ENCODE measurements around the gene KDM4C.

Gene KDM4C

GRCh38 chr9:6869081-6869948 lies 111.5 kb downstream of the KDM4C start:
- DNase-seq (ENCODE audit: low spot score): no peak

GRCh38 chr9:6870149-6870548 lies 112.4 kb downstream of the KDM4C start:
- DNase-seq (ENCODE audit: low spot score): no peak

DNA sequence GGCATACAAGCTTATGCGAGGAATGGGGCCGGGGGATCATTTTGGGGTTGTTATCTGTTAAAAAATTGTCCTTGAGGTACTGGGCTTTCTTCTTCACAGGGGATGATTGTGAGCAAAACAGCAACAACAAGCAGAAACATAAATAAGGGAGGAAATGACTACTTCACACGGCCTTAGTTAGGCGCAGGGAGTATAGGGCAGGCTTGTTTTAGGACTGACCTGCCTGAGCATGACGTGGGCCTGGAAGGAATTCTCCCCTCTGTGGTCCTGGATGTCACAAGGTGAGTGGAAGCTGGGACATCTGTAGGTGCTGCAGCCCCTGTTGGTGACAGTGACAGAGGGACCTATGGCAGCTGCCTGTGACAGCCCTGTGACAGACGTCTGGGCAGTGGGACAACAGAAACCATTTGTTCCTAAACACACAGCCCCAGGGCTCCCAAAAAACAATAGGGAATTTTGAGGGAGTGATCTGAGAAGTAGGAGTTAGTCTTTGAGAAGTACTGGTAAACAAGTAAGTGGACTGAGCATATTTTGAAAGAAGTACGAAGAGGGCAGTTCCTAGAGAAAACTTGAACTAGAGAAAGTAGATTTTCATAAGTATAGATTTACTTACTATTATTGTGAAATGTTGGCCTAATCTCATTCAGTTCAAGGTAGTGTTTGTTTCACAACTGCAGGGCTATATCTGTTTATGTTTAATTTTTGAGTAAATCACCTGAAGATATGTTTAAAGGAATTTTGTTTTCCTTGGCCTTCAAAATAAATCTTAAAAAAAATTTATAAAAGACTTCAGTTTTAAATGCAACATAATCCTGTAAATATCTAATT lies 113.1 kb downstream of the KDM4C start:
- DNase-seq (ENCODE audit: low spot score): no peak

DNA sequence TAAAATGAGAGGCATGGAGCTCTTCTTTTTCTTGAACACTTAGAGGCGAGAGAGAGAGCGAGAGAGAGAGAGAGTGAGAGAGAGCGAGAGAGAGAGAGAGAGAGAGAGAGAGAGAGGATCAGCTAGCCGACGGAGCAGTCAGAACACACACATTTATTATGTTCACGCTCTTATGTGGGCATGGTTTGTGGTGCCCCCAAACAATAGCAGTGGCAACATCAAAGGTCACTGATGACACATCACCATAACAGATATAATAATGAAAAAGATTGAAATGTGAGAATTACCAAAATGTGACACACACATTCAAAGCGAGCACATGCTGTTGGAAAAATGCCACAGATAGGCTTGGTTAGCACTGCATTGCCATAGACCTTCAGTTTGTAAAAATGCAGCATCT lies 116.1 kb downstream of the KDM4C start:
- no peak for DNase-seq (ENCODE audit: low spot score)

DNA sequence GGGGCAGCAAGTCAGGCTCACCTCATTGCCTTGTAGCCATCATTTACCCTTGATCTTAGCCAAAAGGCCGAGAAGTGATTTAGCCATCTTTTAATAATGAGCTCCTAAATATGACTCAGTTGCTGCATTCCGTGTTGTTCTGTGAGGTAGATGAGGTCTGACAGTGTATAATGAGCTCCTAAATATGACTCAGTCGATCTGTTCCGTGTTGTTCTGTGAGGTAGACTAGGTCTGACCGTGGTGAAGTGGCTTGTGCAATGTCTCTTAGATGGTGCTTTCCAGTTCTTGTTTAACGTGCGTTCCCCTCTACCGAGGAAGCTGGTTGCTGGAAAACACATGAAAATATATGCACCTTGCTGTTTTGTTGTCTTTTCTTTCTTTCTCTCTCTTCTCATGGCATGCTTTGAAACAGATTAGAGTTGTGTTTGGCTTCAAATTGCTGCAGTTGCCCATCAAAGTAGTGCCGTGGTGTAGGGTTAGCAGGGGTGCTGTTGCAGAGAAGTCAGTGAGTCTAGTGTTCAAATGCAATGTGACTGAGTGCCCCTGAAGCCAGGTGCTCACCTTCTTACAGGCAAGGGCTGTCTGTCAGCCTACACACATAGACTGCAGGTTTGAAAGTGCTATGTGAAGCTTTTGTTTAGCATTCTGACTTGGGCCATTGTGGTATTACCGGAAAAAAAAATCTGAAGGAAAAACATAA lies 118.6 kb downstream of the KDM4C start:
- DNase-seq (ENCODE audit: low spot score): no peak

DNA sequence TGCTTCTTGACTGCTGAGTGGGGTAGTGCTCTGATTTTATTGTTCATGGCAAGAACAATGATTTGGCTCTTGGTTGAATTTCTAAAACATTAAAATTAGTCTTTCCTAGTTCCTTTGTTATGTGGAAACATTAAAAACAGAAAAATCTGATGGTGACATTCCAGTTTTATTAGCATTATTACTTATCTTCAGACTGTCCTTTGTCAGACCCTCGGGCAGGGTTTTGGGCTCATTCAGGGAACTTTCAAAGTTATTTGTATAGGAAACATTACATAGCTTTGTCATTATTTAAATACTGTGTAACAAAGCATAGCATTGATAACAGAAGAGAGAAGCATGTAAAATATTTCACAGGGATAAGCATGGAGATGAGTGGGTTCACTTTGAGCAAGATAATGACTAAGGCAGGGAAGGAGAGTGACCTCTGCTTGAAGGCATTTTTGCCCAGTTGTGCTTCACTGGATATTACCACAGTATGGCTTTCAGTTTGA lies 119.9 kb downstream of the KDM4C start:
- no peak for DNase-seq (ENCODE audit: low spot score)

DNA sequence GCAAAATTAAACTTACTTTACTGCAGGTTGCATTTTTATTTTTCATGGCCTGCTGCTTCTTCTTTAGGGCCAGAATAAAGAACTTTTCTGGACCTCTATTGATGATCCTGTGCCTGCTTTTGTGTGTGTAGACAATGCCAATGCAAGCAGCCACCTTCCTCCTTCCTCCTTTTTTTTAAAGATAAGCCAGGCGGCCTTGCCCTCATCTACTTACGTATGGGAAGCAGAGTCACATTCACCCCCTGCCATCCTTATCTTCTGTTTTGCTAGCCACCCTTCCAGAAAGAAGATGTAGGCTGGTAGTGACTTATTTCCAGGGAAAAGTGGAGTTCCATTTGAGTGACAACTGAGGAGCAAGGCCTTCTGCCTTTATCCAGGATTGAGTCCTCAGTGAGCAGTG lies 122.9 kb downstream of the KDM4C start:
- no peak for DNase-seq (ENCODE audit: low spot score)

- no peak for DNase-seq (ENCODE audit: low spot score)
Observed at GRCh38 chr9:6884101-6884500, 126.3 kb downstream of the KDM4C start.

- no peak for DNase-seq (ENCODE audit: low spot score)
Observed at GRCh38 chr9:6884990-6885389, 127.2 kb downstream of the KDM4C start.

DNA sequence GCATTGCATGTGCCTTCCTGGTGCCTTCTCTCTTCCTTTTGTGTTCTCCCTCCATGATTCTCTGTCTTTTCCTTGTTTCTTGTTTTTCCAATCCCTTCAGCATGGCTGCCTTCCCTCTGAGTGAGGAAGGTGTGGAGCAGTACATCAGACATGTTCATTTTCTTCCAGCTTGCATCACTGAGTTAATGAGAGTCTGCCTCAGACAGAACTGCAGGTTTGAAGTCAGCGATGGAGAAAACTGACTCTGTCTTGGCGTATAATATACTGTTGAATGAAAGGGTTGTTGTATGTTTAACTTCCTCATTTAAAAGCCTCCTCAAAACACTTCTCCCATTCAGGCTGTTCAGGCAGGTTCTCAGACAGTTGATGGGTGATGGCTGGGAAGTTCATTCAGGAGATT lies 129.3 kb downstream of the KDM4C start:
- no peak for DNase-seq (ENCODE audit: low spot score)

GRCh38 chr9:6889868-6890267 lies 132.1 kb downstream of the KDM4C start:
- no peak for DNase-seq (ENCODE audit: low spot score)

DNA sequence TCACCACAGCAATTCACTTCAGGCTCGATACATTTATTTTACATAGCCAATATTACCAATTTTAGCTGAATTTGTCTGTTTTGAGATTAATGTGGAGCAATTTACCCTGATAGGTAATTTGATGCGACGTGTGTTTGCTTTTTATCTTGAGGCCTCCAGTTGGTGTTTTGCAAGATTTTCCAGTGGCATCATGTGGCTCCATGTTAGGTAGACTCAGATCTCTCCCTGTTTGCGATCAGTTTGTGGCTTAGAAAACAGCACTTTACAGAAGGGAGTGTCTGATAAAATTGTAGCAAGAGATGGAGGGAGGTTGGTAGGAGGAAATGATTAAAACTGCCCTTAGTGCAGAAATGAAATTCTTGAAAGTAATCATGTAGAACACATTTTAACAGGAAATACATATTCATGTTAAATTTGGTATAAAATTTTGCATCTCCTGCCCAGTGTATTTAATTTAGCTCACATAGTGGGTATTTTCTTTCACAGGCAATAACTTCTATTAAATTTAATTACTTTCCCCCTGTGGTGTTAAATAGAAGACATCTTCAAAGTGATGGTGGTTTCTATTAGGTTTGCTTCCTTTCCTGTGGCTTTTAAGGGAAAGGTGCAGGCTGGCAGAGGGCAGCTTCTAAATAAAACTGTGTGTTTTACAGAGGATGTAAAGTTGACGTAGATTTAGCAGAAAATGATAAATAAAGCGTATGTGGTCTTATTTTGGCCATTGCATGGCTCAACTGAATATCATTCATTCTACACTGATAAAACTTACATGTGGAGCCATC lies 135.8 kb downstream of the KDM4C start:
- DNase-seq (ENCODE audit: low spot score): no peak

- DNase-seq (ENCODE audit: low spot score): no peak
Observed at GRCh38 chr9:6894135-6894534, 136.4 kb downstream of the KDM4C start.

DNA sequence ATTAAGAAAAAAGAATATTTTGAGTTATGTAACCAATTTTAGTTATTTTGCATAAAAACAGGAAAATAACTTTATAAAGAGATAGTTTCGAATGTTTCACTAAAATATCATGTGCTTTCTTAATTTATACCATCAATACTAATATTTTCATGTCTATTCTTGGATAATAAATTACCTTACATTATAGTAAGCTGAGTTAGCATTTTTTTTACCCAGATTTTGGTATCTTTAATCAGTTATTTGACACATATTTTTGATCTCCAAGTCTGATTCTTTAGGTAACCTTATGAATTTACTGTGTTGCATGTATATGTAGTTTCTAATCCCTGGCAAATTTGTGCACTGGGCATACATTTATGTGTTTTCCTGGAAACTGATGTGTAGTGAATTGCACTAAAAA lies 138.0 kb downstream of the KDM4C start:
- no peak for DNase-seq (ENCODE audit: low spot score)

DNA sequence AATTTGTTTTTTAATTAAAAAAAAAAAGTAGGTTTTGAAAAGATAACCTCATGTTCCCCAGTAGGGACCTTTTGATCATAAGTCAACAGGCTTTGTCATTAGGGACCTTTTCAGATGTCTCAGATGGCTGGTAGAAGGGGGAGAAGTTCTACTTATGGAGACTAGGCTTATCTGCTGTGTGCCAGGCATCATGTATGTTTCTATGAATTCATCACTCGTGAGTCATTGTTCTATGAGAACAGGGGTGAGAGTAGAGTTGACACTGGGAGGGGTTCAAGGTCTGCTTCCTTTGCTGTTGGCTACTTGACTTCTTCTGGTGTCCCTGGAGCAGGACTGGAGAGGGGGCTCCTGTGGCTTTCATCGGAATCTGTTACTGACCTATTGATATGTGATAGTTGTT lies 138.8 kb downstream of the KDM4C start:
- DNase-seq (ENCODE audit: low spot score): no peak

GRCh38 chr9:6897207-6897822 lies 139.5 kb downstream of the KDM4C start:
- DNase-seq (ENCODE audit: low spot score): no peak

DNA sequence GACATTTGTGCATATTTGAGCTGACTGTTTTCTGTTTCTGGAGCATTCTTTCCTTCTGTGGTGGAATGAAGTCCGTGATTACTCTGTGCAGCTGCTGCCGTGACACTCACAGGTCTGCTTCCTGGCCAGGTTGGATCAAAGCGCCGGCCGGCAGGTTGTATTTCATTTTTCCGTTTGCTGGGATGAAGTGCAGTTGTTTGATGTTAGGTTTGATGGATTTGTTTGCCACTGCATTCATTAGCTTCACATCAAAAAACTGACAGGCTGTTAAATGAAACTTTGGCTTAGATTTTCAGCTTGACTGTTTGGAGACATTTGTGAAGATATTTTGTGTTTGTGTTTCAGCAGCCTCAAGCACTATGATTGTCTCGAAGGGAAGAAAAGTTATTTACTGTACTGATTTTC lies 140.1 kb downstream of the KDM4C start:
- no peak for DNase-seq (ENCODE audit: low spot score)

DNA sequence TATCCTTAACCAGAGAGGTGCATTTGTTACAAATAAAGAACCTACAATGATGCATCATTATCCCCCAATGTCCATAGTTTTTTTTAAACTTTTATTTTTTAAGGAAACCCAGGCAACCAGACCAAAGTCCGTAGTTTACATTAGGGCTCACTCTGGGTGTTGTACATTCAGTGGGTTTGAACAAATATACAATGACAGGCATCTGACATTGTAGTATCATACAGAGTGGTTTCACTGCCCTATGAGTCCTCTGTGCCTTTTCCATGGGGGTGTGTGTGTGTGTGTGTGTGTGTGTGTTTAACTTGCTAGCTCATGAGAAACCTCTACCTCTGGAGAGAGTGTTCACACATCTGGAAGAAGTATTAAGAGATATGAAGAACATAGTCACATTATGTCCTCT lies 141.5 kb downstream of the KDM4C start:
- no peak for DNase-seq (ENCODE audit: low spot score)

GRCh38 chr9:6900440-6900883 lies 142.7 kb downstream of the KDM4C start:
- no peak for DNase-seq (ENCODE audit: low spot score)

DNA sequence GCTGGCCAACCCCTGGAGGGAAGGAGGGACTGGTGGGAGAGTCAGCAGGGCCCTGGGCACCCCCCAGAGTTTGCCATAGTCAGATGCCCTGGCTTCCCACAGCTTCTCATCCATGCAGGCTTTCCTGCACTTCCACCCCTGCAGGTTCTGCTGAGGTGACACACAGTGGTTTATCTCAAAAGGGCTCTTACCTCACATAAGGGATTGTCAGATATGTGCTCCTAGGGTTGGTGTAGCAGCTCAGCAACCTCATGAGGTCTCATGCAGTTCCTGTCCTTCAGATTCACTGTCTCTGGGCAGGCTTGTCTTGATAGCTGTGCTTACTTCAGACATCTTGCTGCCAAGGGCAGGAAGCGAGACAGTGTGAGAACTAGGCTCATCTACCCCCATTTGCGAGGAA lies 143.4 kb downstream of the KDM4C start:
- no peak for DNase-seq (ENCODE audit: low spot score)

- no peak for DNase-seq (ENCODE audit: low spot score)
Observed at GRCh38 chr9:6902423-6902822, 144.7 kb downstream of the KDM4C start.

All from ecto neural progenitor cell (in vitro differentiated cells).